Daoy (cell line): ENCODE data around the gene DNAH5. TPM values are rescaled to one million over a fixed set of nuclear protein-coding genes. Genes with fewer than 3 reads are reported as not detected.
"Not testable (repeated sequence)": the region's sequence is repeated elsewhere in the genome, so short reads cannot be mapped to it uniquely, and the experiment has no call there.

Experiments
- DNase-seq: peaks from one replicate; pipeline ENCODE4 v3.0.0-alpha.2; 2015; ENCODE audit warnings: low read depth
- total RNA-seq: library from RNA; depleted of rRNA; stranded (reverse); fragments of >200 nt; shearing (Covaris generic); gene quantifications from 2 replicates; pipeline ENCODE4 v1.2.3, GENCODE V29; 2014

Gene DNAH5
- total RNA-seq, 1 experiment from 2014 or later: 6.1 TPM

DNA sequence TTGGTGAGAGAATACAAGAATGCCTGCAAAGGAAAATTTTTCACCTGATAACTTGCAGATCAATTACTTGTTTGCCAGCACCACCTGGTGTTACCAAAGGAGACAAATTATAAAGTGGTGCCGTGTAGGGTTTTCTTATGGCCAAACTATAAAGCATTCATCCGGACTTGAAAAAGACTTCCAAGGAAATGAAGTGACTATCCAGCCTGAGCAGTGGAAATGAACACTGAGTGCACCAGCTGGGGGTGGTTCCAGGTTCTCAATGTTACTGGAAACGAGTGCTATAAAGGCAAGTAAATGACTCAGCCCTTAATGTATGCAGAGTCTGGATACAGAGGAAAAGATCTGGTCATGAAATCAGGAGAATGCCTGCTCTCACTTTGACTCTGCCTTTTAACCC lies 113.1 kb downstream of the DNAH5 start:
- peak; percentile 34 for DNase-seq

DNA sequence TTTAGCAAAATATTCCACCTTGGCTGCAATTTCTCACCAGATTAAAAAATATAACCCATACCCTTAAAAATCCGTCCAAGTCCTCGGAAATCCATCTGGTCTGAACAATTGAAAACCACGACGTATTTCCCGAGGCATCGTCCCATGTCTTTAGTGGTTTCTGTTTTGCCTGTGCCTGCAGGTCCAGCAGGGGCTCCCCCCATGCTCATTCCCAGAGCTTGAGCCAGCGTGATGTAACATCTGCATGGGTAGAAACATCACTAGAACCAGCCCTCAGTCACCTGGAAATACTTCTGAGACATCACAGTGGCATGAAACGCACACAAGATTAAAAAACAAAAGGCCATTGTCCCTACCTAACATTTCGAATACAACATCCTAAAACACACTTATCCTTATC lies 114.0 kb downstream of the DNAH5 start:
- peak; percentile 15 for DNase-seq

DNA sequence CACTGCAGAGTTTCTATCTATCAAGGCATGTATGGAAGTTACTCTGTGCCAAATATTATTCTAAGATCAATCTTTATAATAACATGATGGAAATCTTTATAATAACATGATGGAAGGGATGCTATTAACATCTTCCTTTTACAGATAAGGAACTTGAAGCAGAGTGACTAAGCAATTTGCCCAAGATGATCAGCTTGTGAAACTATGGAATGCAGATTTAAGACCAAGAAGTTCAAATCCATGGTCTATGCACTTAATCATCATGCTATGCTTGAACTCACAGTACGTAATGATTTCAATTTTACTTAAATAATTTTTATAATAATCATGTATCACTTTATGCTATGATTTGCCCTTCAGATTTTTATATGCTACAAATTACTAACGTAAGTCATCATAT lies 123.1 kb downstream of the DNAH5 start:
- DNase-seq: no peak

- no peak for DNase-seq
Observed at GRCh38 chr5:13816126-13816525, 128.4 kb downstream of the DNAH5 start.

- DNase-seq: no peak
Observed at GRCh38 chr5:13814301-13814700, 130.2 kb downstream of the DNAH5 start.

GRCh38 chr5:13809921-13810320 lies 134.6 kb downstream of the DNAH5 start:
- peak; percentile 47 for DNase-seq

- no peak for DNase-seq
Observed at GRCh38 chr5:13804336-13804735, 140.2 kb downstream of the DNAH5 start.

DNA sequence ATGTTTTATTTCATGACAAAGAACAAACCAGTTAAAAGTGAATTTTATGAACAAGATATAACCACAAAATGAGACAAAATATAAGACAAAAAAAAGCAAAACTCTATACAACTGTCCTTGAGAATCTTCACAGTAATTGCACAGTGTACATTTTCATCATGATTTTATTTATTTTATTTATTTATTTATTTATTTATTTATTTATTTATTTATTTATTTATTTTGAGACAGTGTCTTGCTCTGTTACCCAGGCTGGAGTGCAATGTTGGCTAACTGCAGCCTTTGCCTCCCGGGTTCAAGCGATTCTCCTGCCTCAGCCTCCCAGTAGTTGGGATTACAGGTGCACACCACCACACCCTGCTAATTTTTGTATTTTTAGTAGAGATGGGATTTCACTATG lies 145.9 kb downstream of the DNAH5 start:
- DNase-seq: not testable (repeated sequence)

DNA sequence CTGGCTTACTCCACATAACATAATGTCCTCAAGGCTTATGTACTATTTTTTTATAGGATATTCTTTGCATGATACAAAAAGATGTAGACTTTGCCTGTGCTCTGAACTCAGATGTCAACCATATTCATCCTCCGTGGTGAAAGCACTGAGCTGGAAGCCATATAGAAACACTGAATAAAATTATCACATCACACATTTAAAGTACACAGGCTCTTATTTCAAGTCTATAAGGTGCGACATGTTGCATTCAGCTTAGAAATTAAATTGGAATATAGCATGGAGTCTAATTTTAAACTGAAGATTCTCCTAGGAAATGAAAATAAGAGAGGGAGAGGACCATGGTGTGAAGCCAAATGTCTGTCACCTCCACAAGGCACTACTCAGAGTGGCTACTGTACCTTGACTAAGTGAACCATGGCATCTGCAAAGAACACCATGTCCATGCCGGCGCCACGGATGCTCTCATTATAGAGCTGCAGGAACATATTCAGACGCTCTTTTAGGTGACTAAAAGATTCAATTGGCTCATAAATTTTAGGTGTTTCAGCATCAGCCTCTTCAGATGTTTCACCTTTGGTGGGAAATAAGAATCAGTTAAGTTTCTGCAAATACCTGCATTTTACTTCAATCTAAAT lies 158.6 kb downstream of the DNAH5 start:
- DNase-seq: no peak

DNA sequence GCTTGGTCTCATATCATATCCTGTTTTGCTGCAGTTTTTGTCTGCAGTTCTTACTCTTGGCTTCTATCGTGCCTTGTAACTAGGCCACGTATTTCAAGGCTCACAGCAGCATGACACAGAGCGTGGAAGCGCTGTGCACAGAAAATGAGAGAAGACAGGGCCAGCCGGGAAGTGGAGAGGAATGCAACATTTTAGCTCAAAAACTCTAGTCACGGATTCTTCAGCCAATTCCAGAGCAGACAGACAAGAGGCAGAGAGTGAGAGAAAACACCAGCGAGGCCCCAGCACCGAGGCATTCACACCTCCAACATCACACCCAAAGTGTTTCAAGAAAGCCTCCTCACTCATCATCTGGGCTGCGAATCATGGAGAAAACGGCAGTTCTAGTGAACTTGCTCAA lies 160.8 kb downstream of the DNAH5 start:
- no peak for DNase-seq

- DNase-seq: no peak
Observed at GRCh38 chr5:13780081-13780480, 164.4 kb downstream of the DNAH5 start.

- no peak for DNase-seq
Observed at GRCh38 chr5:13773649-13774048, 170.8 kb downstream of the DNAH5 start.

DNA sequence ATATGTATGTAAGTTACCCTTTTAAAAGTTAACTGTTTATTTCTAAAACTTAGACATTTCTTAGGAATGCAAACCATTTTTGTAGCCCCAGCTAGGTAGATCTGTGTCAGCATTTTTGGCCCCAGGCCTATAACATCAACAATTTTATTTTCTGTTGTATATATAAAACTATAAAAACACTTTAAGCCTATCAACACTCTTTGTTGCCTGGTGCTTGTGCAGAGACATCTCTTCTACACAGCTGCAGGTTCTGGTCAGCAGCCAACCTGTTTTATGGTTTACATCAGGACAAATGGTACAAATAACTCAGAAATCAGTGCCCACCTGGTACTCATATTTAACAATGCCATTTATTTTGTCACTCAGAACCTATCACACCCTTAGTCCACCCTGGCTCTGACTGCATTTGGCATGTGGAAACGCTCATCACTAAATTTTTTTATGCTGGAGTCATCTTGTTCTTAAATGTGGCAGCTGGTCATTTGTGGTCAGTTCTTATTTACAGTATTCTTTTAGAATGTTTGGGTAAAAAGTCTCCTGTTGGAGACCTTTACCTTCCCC lies 173.4 kb downstream of the DNAH5 start:
- DNase-seq: no peak

DNA sequence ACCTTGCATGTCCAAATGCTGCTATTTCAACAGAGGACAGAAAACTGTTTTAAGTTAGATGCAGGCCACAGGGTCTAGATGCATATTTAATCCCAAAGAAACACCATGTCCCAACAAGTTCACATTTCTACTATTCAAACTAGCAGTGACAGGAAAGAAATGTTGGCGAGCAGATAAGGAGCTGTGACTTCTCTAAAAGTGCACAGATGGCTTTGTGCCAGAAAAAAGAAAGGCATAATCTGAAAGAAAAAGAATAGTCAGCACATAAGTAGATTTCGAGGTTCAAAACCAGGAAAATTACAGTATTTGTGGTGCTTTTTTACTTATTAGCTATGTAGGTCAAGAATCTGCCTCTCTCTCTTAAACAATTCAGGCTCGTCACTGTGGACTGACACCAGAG lies 178.3 kb downstream of the DNAH5 start:
- no peak for DNase-seq

DNA sequence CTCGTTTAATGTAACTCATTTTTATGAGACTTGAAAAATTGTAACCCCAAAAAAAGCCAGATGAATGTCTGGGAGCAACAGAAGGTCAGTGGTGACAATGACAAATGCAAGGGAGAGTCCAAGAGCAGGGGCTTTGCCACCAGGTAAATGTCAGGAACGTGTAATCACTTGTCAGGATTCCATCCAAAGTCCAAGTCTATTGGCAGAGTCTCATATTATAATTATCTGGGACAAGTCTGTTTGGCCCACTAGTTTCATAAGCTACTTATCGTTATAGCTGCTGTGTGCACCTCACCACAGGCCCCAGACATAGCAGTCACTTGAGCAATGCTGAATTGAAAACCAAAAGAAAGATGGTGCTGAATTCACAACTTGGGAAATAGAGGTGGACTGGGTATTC lies 180.8 kb downstream of the DNAH5 start:
- no peak for DNase-seq

DNA sequence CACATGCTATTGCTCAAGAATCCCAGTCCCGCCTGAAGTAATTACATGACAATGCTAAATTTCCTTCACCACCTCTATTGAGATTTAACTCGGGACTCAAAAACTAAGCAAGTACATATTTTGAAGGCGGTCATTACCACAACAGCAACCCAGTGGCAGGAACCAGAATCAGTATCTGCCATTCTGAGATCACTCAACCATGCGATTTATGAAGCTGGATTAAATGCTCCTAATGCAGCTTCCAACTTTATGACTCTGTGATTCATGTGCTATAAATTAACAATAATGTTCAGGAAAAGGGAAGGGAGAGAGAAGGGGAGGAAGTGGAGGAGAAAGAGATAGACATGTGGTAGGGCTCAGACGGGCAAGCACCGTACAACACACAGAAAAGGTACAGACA lies 194.7 kb downstream of the DNAH5 start:
- no peak for DNase-seq

GRCh38 chr5:13746026-13746425 lies 198.5 kb downstream of the DNAH5 start:
- no peak for DNase-seq

GRCh38 chr5:13745508-13745907 lies 199.0 kb downstream of the DNAH5 start:
- peak; percentile 51 for DNase-seq

GRCh38 chr5:13740471-13740870 lies 204.0 kb downstream of the DNAH5 start:
- DNase-seq: no peak

- DNase-seq: no peak
Observed at GRCh38 chr5:13739479-13739878, 205.0 kb downstream of the DNAH5 start.

- DNase-seq: no peak
Observed at GRCh38 chr5:13735691-13736090, 208.8 kb downstream of the DNAH5 start.

- DNase-seq: peak; percentile 6
Observed at GRCh38 chr5:13731121-13731628, 213.3 kb downstream of the DNAH5 start.

DNA sequence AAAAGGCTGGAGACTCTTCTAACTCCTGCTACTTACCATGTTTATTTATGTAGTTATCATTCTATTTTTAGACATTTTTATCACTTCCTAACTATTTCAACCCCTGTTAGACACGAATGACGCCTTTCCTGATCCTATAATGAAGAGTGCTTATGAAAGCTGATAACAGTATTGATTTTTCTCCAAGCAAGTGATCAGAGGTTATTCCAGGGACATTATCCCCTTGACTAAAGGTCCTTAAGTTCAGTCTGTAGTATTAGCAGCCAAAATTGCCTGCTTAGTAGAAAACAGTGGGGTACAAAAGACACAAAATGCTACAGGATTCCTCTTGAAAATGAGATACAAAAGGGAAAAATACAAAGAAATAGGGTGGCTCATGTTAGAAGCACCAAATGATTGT lies 235.6 kb downstream of the DNAH5 start:
- no peak for DNase-seq

GRCh38 chr5:13708432-13708831 lies 236.1 kb downstream of the DNAH5 start:
- DNase-seq: no peak
